A549 (cell line): ENCODE results near the gene YOD1. TPM values are rescaled to one million over a fixed set of nuclear protein-coding genes. Genes with fewer than 3 reads are reported as not detected.

Source experiments
- ATAC-seq, 2 experiments: fragments of 200-7000 bp in 1 of 2; fragments of >200 bp in 1 of 2; cut with Nextera tagmentation in 1 of 2; cut with Tn5 transposase in 1 of 2; 3 replicates each; pipeline versions ENCODE4 v1.8.0 to v1.9.1; 2018 to 2020; ENCODE audit warnings: mild to moderate bottlenecking in 1 of 2, moderate library complexity in 1 of 2
- CTCF ChIA-PET: fragments of 300-600 bp; sonication (Branson Sonifier 250); formaldehyde crosslinking; extraction: SDS; loops from one replicate; lab custom pipeline; 2021; ENCODE audit warnings: antibody characterized with exemption, inconsistent platforms; lab: Yijun Ruan, JAX
- POLR2A ChIA-PET: fragments of 350-600 bp; formaldehyde crosslinking; extraction: SDS; loops from one replicate; lab custom pipeline; 2021; ENCODE audit warnings: antibody characterized with exemption, inconsistent platforms; lab: Yijun Ruan, JAX
- DNase-seq, 2 experiments: peaks; one replicate each; pipeline versions ENCODE4 v3.0.0 to v3.0.0-alpha.2; 2011 to 2016; ENCODE audit warnings: low read depth in 1 of 2, low spot score in 1 of 2
- FAIRE-seq: peaks from 2 replicates; lab custom pipeline; 2011; peaks lifted over from hg19 to GRCh38; lab: Jason Lieb, UNC
- H3K27ac ChIP-seq, 2 experiments: fragments of >200 bp; sonication (Bioruptor Twin); formaldehyde crosslinking; 3 replicates each; pipeline ENCODE4 v1.5.1; 2016 to 2017
- H3K4me1 ChIP-seq: fragments of >200 bp; sonication (Bioruptor Twin); formaldehyde crosslinking; 3 replicates; pipeline ENCODE4 v1.6.1; 2016
- H3K4me2 ChIP-seq: fragments of >200 bp; sonication (Bioruptor Twin); formaldehyde crosslinking; 3 replicates; pipeline ENCODE4 v1.6.1; 2016
- H3K4me3 ChIP-seq: fragments of >200 bp; sonication (Bioruptor Twin); formaldehyde crosslinking; 3 replicates; pipeline ENCODE4 v1.5.1; 2016
- H3K9me3 ChIP-seq: fragments of >200 bp; sonication (Bioruptor Twin); formaldehyde crosslinking; 3 replicates; pipeline ENCODE4 v1.6.1; 2016
- ATOH8 ChIP-seq: fragments of 250-450 bp; sonication (Bioruptor Pico); IDR thresholded peaks from 2 replicates; pipeline ENCODE4 v1.5.0; 2020; ENCODE audit warnings: low read depth, mild to moderate bottlenecking, moderate library complexity
- BCL3 ChIP-seq: fragments of >200 bp; sonication (Bioruptor Twin); formaldehyde crosslinking; IDR thresholded peaks from 3 replicates; pipeline ENCODE4 v1.6.1; 2016
- CBX2 ChIP-seq: fragments of 200-600 bp; sonication (generic); IDR thresholded peaks from 2 replicates; pipeline ENCODE4 v1.6.1; 2016; ENCODE audit warnings: low read depth, mild to moderate bottlenecking, borderline replicate concordance
- CTCF ChIP-seq: fragments of >200 bp; sonication (Bioruptor Twin); formaldehyde crosslinking; IDR thresholded peaks from 3 replicates; pipeline ENCODE4 v1.5.1; 2016
- HES2 ChIP-seq: fragments of >200 bp; sonication (Bioruptor Twin); formaldehyde crosslinking; IDR thresholded peaks from 2 replicates; pipeline ENCODE4 v1.6.1; 2016
- HMGXB4 ChIP-seq: fragments of 250-450 bp; sonication (Bioruptor Pico); IDR thresholded peaks from 2 replicates; pipeline ENCODE4 v1.5.0; 2021; ENCODE audit warnings: mild to moderate bottlenecking, moderate library complexity, borderline replicate concordance
- HOXA7 ChIP-seq: fragments of 250-450 bp; sonication (Bioruptor Pico); IDR thresholded peaks from 2 replicates; pipeline ENCODE4 v1.5.0; 2020; ENCODE audit warnings: mild to moderate bottlenecking, moderate library complexity
- MAX ChIP-seq: IDR thresholded peaks from 2 replicates; pipeline ENCODE4 v1.6.1; 2012
- MYC ChIP-seq: IDR thresholded peaks from 2 replicates; pipeline ENCODE4 v1.6.1; 2012; ENCODE audit warnings: mild to moderate bottlenecking, inconsistent platforms, low read length, improper control_type of control experiment, borderline replicate concordance
- PBX3 ChIP-seq: IDR thresholded peaks from 2 replicates; pipeline ENCODE4 v1.6.1; 2012
- PHF8 ChIP-seq: fragments of 200-600 bp; sonication (generic); IDR thresholded peaks from 2 replicates; pipeline ENCODE4 v1.6.1; 2016; ENCODE audit warnings: low read depth, mild to moderate bottlenecking, antibody characterized with exemption, moderate library complexity, borderline replicate concordance
- POLR2A ChIP-seq: IDR thresholded peaks from 2 replicates; pipeline ENCODE4 v1.6.1; 2012; ENCODE audit warnings: mild to moderate bottlenecking, low read length
- POLR2AphosphoS2 ChIP-seq: conservative IDR thresholded peaks from 2 replicates; pipeline ENCODE4 v1.6.1; 2012; ENCODE audit warnings: low read length, improper control_type of control experiment, inconsistent platforms
- RAD21 ChIP-seq, 2 experiments: fragments of >200 bp in 1 of 2; sonication (Bioruptor Twin) in 1 of 2; formaldehyde crosslinking in 1 of 2; IDR thresholded peaks in 1 of 2; conservative IDR thresholded peaks in 1 of 2; 2 replicates in 1 of 2; 3 replicates in 1 of 2; pipeline ENCODE4 v1.6.1; 2012 to 2018; ENCODE audit warnings: inconsistent platforms in 1 of 2
- RCOR1 ChIP-seq: fragments of 150-350 bp; IDR thresholded peaks from 2 replicates; pipeline ENCODE4 v1.6.1; 2014; ENCODE audit warnings: antibody characterized with exemption, low read length, low read depth
- RFX5 ChIP-seq: fragments of 450-650 bp; IDR thresholded peaks from 2 replicates; pipeline ENCODE4 v1.7.1; 2014; ENCODE audit warnings: antibody characterized with exemption, mild to moderate bottlenecking, moderate library complexity
- SMC3 ChIP-seq: fragments of >200 bp; sonication (Bioruptor Twin); formaldehyde crosslinking; IDR thresholded peaks from 3 replicates; pipeline ENCODE4 v1.6.1; 2018; ENCODE audit warnings: inconsistent platforms
- USF2 ChIP-seq: fragments of 450-650 bp; IDR thresholded peaks from 2 replicates; pipeline ENCODE4 v1.6.1; 2014; ENCODE audit warnings: antibody characterized with exemption
- ZFP36 ChIP-seq: fragments of 450-650 bp; IDR thresholded peaks from 2 replicates; pipeline ENCODE4 v1.6.1; 2014; ENCODE audit warnings: borderline replicate concordance; ENCODE audit not compliant: partially characterized antibody
- ZNF302 ChIP-seq: fragments of 250-450 bp; sonication (Bioruptor Pico); IDR thresholded peaks from 2 replicates; pipeline ENCODE4 v1.9.0; 2021; ENCODE audit warnings: inconsistent platforms, mild to moderate bottlenecking, moderate library complexity
- ZSCAN20 ChIP-seq: fragments of 250-450 bp; sonication (Bioruptor Pico); IDR thresholded peaks from 2 replicates; pipeline ENCODE4 v1.8.0; 2022; ENCODE audit warnings: mild to moderate bottlenecking, moderate library complexity
- WGBS: methylation state at CpG from one replicate; pipeline ENCODE4 v1.1.6; 2017; ENCODE audit errors: missing lambda C conversion rate; 5-methylcytosine and 5-hydroxymethylcytosine counted together
- polyA plus RNA-seq, 4 experiments: library from polyadenylated mRNA; depleted of rRNA in 3 of 4; stranded (reverse); fragments of >200 nt; fragmentation: RNase III in 1 of 4; extraction: RNeasy Plus Mini Kit Qiagen cat#74134 plus additional on column Dnase treatment in 1 of 4; gene quantifications; 2 replicates in 3 of 4; 3 replicates in 1 of 4; pipeline ENCODE4 v1.2.3, GENCODE V29; 2011 to 2017

Gene YOD1
- polyA plus RNA-seq, 2 of the 4 experiments (the other 2 are of a cell fraction) = 7.0 to 10.3 TPM

GRCh38 chr1:207078578-207079132 is 27.6 kb upstream of the YOD1 start:
- FAIRE-seq (no peak), ATAC-seq (no peak), DNase-seq (no peak)
- H3K4me2 ChIP-seq = no peak overlapping the region
- no peak overlapping the region for H3K27ac ChIP-seq
- ChIA-PET CTCF (interaction anchor here (0.7 to 8.4 kb wide), 16 partner anchors 10 to 719 kb away, joined by 3 to 94 read pairs (median 6); partner anchors contain the start of gene C1orf116), POLR2A (interaction anchor here (2.4 kb wide), 1 partner anchor 26 kb away, joined by 8 read pairs; the partner anchor contains the start of gene PFKFB2)
- no peaks in the 10 kb centered on the region for H3K9me3 ChIP-seq
- H3K4me1 ChIP-seq = peaks cover 26% of the 10 kb centered on the region
- 72% methylated on average over 11 of the region's 11 CpGs for WGBS
- TF ChIP-seq POLR2AphosphoS2 = no peak
- peak; percentile 15; the same call in 1 of the 2 replicates for TF ChIP-seq POLR2A
- no peak overlapping the region for H3K4me3 ChIP-seq

GRCh38 chr1:207077470-207078377 is 26.7 kb upstream of the YOD1 start:
- DNase-seq = peak; percentile 62 to 78
- POLR2A ChIA-PET = no interaction called here
- Histone ChIP-seq H3K4me2 (no peak overlapping the region), H3K4me3 (no peak overlapping the region), H3K4me1 (peaks cover 28% of the 10 kb centered on the region), H3K9me3 (no peaks in the 10 kb centered on the region), H3K27ac (peak overlapping the region; percentile 12 to 29; a peak in 1 of 6 replicates)
- peak; percentile 99 for FAIRE-seq
- 29% methylated on average over 6 of the region's 6 CpGs for WGBS
- ATAC-seq = peak; percentile 67 to 93; a peak in 5 of 6 replicates
- TF ChIP-seq MAX (peak; percentile 53), CTCF (peak; percentile 96), SMC3 (peak; percentile 89), RAD21 (conservative IDR thresholded peaks at IDR 0.05 in 1 of 2, IDR thresholded peaks at IDR 0.05 in 1 of 2) (peak; percentile 90 to 98), ZFP36 (no peak), HOXA7 (CRISPR knock-in tag) (no peak)
- CTCF ChIA-PET = interaction anchor here (0.7 to 8.4 kb wide), 17 partner anchors 9 to 421 kb away, joined by 3 to 94 read pairs (median 6); partner anchors contain the start of genes C1orf116 and YOD1

- POLR2A ChIA-PET = no interaction called here
- DNase-seq (no peak), ATAC-seq (no peak), FAIRE-seq (no peak)
- Histone ChIP-seq H3K4me3 (no peak overlapping the region), H3K9me3 (no peaks in the 10 kb centered on the region), H3K4me1 (peaks cover 28% of the 10 kb centered on the region), H3K4me2 (no peak overlapping the region), H3K27ac (no peak overlapping the region)
- CTCF ChIA-PET = interaction anchor here (0.6 to 4.6 kb wide), 13 partner anchors 9 to 595 kb away, joined by 3 to 17 read pairs (median 3); partner anchors contain the start of gene YOD1
- WGBS = 90% methylated on average over 1 of the region's 1 CpG
- TF ChIP-seq PHF8 (no peak), PBX3 (no peak), ZNF302 (no peak), USF2 (no peak), ZSCAN20 (CRISPR knock-in tag) (no peak), ATOH8 (CRISPR knock-in tag) (no peak), HOXA7 (CRISPR knock-in tag) (no peak), RFX5 (no peak), SMC3 (no peak), RCOR1 (no peak), BCL3 (no peak), HMGXB4 (no peak), CBX2 (no peak), HES2 (no peak), MYC (no peak)
These were observed 26.0 kb upstream of the YOD1 start for GRCh38 chr1:207077012-207077411.
